ENCODE measurements around the gene EYS.

Gene EYS

GRCh38 chr6:65285275-65285674 is 421.8 kb downstream of the EYS start:
- H3K4me2 ChIP-seq (ENCODE audit: low read depth, low read length, poor library complexity, severe bottlenecking), result no peak overlapping the region
- no peaks in the 10 kb centered on the region for H3K4me1 ChIP-seq (ENCODE audit: insufficient read depth, low read length, poor library complexity, severe bottlenecking)
- H3K9ac ChIP-seq (ENCODE audit: low read depth, low read length, poor library complexity, severe bottlenecking), result no peak overlapping the region
- H3K79me2 ChIP-seq (ENCODE audit: insufficient read depth, low read length), result no peaks in the 10 kb centered on the region
- H3K27me3 ChIP-seq (ENCODE audit: insufficient read depth, low read length, poor library complexity, severe bottlenecking), result no peaks in the 10 kb centered on the region
- TF ChIP-seq CTCF (conservative IDR thresholded peaks at IDR 0.05; ENCODE audit: low read length), result no peak
- TF ChIP-seq EZH2phosphoT487 (IDR thresholded peaks at IDR 0.05; ENCODE audit: borderline replicate concordance), result no peak
- no peaks in the 10 kb centered on the region for H3K9me2 ChIP-seq (replicated peaks; ENCODE audit: low read depth, low read length)
- no peaks in the 10 kb centered on the region for H4K20me1 ChIP-seq (ENCODE audit: insufficient read depth, low read length, poor library complexity, severe bottlenecking)
- H3K36me3 ChIP-seq (ENCODE audit: insufficient read depth, low read length), result no peaks in the 10 kb centered on the region
- H2AFZ ChIP-seq (ENCODE audit: low read length), result no peak overlapping the region
- H3F3A ChIP-seq (ENCODE audit: low read depth), result no peaks in the 10 kb centered on the region
- H3K9me3 ChIP-seq (ENCODE audit: insufficient read depth, low read depth, low read length), result no peaks in the 10 kb centered on the region
- no peak overlapping the region for H3K4me3 ChIP-seq (ENCODE audit: low read length, poor library complexity, severe bottlenecking)

GRCh38 chr6:65280060-65280459 is 427.0 kb downstream of the EYS start:
- Histone ChIP-seq H3K4me1 (ENCODE audit: insufficient read depth, low read length, poor library complexity, severe bottlenecking) (no peaks in the 10 kb centered on the region), H3F3A (ENCODE audit: low read depth) (no peaks in the 10 kb centered on the region), H3K9me2 (replicated peaks; ENCODE audit: low read depth, low read length) (no peaks in the 10 kb centered on the region), H3K4me2 (ENCODE audit: low read depth, low read length, poor library complexity, severe bottlenecking) (no peak overlapping the region), H3K9ac (ENCODE audit: low read depth, low read length, poor library complexity, severe bottlenecking) (no peak overlapping the region), H3K79me2 (ENCODE audit: insufficient read depth, low read length) (no peaks in the 10 kb centered on the region), H3K36me3 (ENCODE audit: insufficient read depth, low read length) (no peaks in the 10 kb centered on the region), H3K27me3 (ENCODE audit: insufficient read depth, low read length, poor library complexity, severe bottlenecking) (no peaks in the 10 kb centered on the region), H4K20me1 (ENCODE audit: insufficient read depth, low read length, poor library complexity, severe bottlenecking) (no peaks in the 10 kb centered on the region), H3K4me3 (ENCODE audit: low read length, poor library complexity, severe bottlenecking) (no peak overlapping the region), H2AFZ (ENCODE audit: low read length) (no peak overlapping the region), H3K9me3 (ENCODE audit: insufficient read depth, low read depth, low read length) (no peaks in the 10 kb centered on the region)
- TF ChIP-seq CTCF (conservative IDR thresholded peaks at IDR 0.05; ENCODE audit: low read length), result no peak
- TF ChIP-seq EZH2phosphoT487 (IDR thresholded peaks at IDR 0.05; ENCODE audit: borderline replicate concordance), result no peak

- Histone ChIP-seq H3F3A (ENCODE audit: low read depth) (no peaks in the 10 kb centered on the region), H3K79me2 (ENCODE audit: insufficient read depth, low read length) (no peaks in the 10 kb centered on the region), H3K36me3 (ENCODE audit: insufficient read depth, low read length) (no peaks in the 10 kb centered on the region), H3K4me1 (ENCODE audit: insufficient read depth, low read length, poor library complexity, severe bottlenecking) (no peaks in the 10 kb centered on the region), H3K4me2 (ENCODE audit: low read depth, low read length, poor library complexity, severe bottlenecking) (no peak overlapping the region), H2AFZ (ENCODE audit: low read length) (no peak overlapping the region), H3K27me3 (ENCODE audit: insufficient read depth, low read length, poor library complexity, severe bottlenecking) (no peaks in the 10 kb centered on the region), H3K9me2 (replicated peaks; ENCODE audit: low read depth, low read length) (no peaks in the 10 kb centered on the region), H3K4me3 (ENCODE audit: low read length, poor library complexity, severe bottlenecking) (no peak overlapping the region), H3K9me3 (ENCODE audit: insufficient read depth, low read depth, low read length) (no peaks in the 10 kb centered on the region), H3K9ac (ENCODE audit: low read depth, low read length, poor library complexity, severe bottlenecking) (no peak overlapping the region), H4K20me1 (ENCODE audit: insufficient read depth, low read length, poor library complexity, severe bottlenecking) (no peaks in the 10 kb centered on the region)
- TF ChIP-seq CTCF (conservative IDR thresholded peaks at IDR 0.05; ENCODE audit: low read length) (no peak), EZH2phosphoT487 (IDR thresholded peaks at IDR 0.05; ENCODE audit: borderline replicate concordance) (no peak)
Measured at GRCh38 chr6:65262241-65262640, 444.8 kb downstream of the EYS start.

Data from Loucy (cell line).